ENCODE results near the gene EGR2.
"Not testable (repeated sequence)": the region's sequence is repeated elsewhere in the genome, so short reads cannot be mapped to it uniquely, and the experiment has no call there.

The EGR2 gene

DNA sequence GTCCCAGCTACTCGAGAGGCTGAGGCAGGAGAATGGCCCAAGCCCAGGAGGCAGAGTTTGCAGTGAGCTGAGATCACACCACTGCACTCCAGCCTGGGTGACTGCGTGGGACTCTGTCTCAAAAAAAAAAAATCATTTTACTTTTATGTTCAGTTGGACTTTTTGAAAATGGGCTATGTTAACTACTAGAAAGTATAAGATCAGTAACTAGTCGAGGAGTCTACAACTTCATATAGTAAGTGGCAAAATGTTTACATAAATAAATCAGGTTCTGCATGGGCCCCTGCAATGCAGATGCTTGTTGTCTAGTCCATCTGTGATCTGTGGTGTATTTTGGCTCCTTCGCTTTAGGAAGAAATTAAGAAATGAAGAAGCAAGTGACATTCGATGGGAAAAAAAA is 23.9 kb downstream of the EGR2 start:
- no peak for FAIRE-seq

DNA sequence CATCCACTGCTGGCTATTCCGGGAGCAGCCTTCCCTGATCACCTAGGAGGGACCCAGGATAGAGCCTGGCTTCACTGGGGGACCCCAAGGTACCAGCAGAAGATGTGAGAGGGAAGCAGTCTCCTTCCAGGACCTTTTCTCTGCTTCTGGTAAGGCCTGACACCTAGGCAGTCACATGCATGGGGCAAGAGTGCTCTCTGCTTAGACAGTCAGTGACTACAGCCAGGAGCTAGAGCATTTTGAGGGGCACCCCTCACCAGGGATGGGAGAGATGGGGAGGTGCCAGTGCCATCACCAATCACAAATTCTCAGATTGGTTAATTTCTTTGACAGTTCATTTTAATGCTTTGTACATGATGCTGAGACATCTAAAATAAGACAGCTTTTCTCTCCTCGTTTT is 25.6 kb downstream of the EGR2 start:
- no peak for FAIRE-seq

DNA sequence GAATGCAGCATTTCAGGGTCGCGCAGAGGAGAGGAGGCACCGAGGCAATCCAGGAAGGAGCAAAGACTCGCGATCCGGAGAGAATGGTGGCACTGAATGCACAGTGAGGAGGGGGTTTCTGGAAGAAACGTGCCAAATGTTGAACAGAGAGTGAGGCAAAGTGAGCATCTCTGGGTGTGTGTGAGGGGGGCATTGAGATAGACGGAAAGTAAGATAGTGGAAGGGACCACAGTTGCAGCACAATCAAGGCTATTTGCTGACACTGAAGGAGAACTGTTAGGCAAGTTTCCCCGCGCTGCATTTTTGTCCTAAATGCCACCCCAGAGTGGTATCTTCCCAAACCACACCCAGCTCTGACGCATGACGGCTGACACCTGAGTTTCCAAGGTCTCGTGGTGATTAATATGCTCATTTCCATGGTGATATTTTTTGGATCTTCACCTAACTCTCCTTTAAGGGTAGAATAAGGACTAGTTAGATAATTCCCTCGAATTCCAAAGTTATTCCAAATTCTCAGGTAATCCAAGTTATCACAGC is 26.1 kb downstream of the EGR2 start:
- FAIRE-seq = no peak

DNA sequence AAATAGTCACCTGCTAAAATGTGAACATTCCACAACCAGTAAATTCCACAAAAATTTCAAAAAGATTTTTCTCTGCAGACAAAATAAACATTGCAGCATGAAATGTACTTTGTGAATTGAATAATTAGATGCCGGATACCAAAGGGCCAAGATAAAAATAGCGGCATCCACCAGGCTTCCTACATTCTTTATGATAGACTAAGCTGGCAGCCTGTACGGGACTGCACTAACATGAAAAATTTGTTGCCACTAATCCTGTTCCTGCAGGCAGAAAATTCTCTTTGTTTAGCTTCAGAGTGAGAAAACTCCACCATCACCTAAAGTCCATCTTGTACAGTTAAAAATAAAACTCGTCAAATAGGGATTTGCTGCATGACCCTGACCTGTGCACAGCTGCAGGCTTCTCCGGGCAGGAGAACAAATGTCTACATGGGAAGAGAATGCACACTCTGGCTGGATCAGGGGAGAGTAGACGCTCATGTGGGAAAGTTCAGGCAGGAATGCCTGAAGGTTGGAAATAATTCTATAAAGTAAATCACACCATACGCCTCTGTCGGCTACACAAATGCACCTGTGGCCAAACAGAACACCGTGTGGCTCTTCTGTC is 27.2 kb downstream of the EGR2 start:
- no peak for FAIRE-seq

DNA sequence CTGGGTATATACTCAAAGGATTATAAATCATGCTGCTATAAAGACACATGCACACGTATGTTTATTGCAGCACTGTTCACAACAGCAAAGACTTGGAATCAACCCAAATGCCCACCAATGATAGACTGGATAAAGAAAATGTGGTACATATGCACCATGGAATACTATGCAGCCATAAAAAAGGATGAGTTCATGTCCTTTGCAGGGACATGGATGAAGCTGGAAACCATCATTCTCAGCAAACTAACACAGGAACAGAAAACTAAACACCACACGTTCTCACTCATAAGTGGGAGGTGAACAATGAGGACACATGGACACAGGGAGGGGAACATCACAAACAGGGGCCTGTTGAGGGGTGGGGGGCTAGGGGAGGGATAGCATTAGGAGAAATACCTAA is 27.9 kb downstream of the EGR2 start:
- FAIRE-seq = not testable (repeated sequence)

DNA sequence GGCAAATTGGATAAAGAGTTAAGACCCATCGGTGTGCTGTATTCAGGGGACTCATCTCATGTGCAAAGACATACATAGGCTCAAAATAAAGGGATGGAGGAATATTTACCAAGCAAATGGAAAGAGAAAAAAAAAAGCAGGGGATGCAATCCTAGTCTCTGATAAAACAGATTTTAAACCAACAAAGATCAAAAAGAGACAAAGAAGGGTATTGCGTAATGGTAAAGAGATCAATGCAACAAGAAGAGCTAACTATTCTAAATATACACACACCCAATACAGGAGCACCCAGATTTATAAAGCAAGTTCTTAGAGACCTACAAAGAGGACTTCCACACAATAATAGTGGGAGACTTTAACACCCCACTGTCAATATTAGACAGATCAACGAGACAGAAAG is 31.6 kb downstream of the EGR2 start:
- not testable (repeated sequence) for FAIRE-seq

DNA sequence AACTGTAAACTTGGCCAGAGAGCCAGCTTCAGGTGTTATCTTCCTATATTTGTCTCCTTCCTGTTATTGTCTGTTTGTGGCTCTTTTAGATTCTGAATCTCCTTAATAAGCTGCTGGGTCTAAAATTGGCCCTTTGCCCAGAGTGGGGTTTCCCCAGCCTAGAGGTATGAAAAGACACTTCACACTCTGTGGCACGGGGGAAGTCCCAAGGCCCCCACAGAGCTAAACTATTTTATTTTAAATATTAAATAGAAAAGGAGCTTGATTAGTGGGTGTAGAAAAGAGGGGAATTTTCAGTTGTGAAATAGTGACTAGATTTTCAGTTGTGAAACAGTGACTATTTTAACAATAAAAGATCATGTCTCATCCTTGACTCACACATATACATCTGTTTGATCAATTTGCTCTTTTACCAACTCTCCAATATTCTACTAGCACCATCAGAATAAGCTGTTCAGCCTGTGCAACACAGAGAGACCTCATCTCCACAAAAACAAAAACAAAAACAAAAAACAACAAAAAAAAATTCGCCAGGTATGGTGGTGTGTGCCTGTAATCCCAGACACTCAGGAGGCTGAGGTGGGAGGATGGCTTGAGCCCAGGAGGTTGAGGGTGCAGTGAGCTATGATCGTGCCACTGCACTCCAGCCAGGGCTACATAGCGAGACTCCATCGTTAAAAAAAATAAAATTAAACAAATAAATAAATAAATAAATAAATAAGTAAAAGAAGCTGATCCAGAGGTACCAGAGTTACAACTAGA is 36.5 kb downstream of the EGR2 start:
- no peak for FAIRE-seq

DNA sequence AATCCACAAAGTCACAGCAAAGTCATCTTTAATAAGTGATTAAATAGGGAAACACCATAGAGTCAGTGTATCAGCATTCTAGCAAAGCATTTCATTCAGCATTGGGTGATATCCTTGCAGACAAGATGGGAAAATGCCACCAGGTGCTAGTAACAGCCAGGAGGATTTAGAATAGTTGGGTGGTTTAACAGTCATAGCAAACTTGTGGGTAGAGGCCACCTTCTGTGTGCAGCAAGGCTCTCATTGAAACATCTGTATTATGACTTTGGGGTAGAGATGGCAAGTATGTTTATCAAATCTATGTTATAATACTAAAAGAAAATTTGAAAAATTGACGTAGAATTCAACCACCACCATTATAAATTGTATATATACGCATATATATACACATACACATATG is 38.0 kb downstream of the EGR2 start:
- FAIRE-seq = no peak

DNA sequence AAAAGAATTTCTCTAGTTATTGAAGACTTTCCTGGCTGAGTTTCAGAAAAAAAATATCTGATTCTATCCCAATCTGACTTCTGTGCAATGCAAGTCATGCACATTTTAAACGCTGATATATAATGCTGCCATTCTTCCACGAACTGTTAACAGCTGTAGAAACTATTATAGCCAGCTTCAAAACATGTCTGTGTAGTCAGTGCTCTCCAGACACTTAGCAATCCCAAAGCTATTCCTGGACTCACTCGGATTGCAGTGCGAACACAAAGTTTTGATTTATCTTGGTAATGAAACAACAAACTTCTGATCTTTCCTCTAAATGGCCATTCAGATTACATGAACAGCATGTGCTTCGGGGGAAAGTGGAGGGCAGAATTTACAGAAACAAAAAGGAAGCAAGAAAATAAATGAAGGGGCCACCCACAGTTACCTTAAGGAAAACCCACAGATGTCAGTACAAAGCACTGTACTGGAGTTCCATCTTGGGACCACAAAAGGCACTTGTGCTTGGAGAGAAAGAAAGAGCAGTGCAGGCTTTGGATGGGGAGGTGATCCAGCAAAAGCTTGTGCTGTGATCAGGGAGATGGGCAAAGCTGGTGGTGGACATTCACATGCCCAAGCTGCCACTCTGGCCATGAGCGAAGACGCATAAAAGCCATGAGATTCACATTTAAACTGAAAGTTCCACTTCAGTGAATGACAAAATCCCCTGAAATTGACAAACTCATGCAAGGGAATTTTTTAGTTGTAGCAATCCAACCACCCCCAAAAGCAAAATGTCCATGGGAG is 43.8 kb downstream of the EGR2 start:
- no peak for FAIRE-seq

DNA sequence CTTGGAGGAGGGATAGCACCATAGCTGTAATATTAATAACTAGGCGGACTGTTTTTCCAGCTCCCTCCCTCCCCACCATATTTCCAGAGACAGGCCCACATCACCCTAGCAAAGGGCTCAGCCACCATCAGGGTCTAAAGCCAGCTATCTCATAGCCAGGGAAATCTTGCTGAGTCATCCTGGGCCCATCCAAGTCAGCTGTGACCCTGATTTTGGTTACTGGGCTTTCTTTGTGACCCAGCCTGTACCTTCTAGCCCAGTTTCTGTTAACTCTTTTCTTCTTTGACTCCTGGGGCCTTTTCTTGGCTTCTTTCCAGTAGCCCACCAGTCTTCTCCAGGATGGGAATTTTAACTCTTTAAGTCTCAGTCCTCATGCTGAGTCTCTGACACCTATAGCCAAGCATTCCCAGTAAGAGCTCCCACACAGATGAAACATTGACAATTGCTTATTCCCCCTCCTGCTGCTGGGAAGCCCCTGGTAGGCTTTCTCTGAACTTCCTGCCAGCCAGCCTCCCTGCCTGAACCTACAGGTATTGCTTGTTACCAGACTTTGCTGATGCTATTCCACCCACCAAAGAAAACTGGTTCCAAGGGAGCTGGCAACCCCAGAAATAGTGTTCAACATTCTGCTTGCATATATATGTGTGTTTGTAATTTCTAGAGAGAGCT is 46.5 kb downstream of the EGR2 start:
- FAIRE-seq = no peak

DNA sequence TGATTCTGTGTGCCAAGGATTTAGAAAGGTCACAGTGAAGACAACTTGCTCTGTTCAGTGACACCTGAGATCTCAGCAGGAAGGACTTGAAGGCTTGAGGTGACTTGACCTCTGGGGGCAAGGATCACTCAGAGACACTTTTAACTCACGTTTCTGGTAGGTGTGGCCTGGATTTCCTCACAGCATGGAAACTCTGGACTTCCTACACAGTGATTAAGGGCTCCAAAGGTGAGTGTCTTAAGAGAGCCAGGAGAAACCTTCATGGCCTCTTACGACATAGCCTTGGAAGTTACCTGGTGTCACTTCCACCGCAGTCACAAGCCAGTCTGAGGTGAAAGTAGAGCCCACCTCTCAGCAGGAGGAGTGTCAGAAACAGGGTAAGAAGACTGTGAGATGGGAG is 49.8 kb downstream of the EGR2 start:
- no peak for FAIRE-seq

DNA sequence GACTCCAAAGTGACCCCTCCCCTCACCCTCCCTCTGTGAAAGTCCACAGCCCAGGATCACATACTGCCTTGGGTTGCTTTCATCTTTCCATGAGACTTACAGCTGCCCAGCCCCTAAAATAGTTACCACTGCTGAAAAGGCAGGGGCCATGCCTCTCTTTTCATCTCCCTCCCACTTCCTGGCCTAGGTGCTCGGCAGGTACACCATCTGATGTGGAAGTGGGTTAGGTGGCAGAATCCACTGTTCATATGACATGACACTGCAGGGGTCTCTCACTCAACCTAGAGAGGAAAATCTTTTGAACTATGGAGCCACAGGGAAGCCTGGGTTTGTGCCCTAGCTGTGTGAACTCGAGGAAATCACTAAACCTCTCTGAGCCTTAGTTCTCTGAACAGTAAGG is 50.4 kb downstream of the EGR2 start:
- no peak for FAIRE-seq

DNA sequence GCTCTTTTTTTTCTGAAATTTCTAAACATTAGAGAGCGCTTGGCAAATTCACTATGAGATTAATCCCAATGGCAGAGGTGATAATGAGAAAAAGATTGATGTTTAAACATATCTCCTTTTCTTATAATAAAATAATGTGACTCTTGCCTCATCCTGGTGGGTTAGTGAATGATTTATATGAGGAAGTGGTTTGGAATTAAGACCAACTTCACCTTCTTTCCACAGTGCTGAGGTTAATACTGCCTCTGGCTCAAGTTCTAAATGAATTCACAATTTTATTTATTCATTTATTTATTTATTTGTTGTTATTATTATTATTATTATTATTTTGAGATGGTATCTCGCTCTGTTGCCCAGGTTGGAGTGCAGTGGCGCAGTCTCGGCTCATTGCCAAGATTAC is 52.2 kb downstream of the EGR2 start:
- FAIRE-seq = no peak

DNA sequence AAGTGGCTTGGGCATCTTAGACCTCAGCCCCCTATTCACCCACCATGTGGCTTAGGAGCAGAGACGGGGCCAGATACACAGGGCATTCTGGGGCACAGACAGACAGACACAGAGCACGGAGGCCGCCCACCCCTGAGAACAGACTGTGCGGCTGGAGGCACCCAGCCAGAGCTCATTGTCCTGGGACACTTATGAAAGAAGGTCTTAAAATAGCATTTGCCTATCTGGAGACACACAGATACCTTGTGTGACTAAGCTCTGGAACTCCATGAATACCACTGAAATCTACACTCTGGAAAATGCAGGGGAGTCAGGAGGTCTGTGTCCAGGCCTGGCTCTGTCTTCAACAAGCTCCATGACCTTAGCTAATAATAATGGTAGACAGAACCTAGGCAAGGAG is 53.0 kb downstream of the EGR2 start:
- FAIRE-seq = no peak

Measured in colon (tissue), 2 donors.